ENCODE data around the gene SPTY2D1.

DNA sequence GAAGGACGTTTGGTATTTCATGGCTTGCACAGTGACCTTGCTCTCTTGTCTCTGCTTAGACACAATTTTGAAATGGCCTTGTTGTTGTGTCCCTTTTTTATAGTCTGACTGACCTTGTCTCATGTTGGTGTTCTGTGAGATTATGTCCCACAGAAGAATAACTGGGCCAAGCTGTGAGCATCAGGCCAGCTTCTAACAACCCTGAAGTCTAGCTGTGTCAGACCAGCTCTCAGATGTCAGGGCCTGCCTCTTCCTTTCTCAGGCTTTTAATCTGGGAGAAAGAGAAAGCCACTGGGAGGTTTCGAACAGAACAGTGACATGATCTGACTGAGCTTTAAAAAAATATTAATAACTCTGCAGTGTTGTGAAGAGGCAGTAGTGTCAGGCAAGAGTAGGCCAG lies 43.6 kb downstream of the SPTY2D1 start:
- TF ChIP-seq, protein P1, sequence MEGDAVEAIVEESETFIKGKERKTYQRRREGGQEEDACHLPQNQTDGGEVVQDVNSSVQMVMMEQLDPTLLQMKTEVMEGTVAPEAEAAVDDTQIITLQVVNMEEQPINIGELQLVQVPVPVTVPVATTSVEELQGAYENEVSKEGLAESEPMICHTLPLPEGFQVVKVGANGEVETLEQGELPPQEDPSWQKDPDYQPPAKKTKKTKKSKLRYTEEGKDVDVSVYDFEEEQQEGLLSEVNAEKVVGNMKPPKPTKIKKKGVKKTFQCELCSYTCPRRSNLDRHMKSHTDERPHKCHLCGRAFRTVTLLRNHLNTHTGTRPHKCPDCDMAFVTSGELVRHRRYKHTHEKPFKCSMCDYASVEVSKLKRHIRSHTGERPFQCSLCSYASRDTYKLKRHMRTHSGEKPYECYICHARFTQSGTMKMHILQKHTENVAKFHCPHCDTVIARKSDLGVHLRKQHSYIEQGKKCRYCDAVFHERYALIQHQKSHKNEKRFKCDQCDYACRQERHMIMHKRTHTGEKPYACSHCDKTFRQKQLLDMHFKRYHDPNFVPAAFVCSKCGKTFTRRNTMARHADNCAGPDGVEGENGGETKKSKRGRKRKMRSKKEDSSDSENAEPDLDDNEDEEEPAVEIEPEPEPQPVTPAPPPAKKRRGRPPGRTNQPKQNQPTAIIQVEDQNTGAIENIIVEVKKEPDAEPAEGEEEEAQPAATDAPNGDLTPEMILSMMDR (IDR thresholded peaks at IDR 0.05; ENCODE audit: low read depth, low read length, missing input control), result no peak
- TF ChIP-seq, protein P2, sequence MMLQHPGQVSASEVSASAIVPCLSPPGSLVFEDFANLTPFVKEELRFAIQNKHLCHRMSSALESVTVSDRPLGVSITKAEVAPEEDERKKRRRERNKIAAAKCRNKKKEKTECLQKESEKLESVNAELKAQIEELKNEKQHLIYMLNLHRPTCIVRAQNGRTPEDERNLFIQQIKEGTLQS (IDR thresholded peaks at IDR 0.05), result no peak
- TF ChIP-seq RXRA (IDR thresholded peaks at IDR 0.05), result no peak
- TF ChIP-seq, protein P3, sequence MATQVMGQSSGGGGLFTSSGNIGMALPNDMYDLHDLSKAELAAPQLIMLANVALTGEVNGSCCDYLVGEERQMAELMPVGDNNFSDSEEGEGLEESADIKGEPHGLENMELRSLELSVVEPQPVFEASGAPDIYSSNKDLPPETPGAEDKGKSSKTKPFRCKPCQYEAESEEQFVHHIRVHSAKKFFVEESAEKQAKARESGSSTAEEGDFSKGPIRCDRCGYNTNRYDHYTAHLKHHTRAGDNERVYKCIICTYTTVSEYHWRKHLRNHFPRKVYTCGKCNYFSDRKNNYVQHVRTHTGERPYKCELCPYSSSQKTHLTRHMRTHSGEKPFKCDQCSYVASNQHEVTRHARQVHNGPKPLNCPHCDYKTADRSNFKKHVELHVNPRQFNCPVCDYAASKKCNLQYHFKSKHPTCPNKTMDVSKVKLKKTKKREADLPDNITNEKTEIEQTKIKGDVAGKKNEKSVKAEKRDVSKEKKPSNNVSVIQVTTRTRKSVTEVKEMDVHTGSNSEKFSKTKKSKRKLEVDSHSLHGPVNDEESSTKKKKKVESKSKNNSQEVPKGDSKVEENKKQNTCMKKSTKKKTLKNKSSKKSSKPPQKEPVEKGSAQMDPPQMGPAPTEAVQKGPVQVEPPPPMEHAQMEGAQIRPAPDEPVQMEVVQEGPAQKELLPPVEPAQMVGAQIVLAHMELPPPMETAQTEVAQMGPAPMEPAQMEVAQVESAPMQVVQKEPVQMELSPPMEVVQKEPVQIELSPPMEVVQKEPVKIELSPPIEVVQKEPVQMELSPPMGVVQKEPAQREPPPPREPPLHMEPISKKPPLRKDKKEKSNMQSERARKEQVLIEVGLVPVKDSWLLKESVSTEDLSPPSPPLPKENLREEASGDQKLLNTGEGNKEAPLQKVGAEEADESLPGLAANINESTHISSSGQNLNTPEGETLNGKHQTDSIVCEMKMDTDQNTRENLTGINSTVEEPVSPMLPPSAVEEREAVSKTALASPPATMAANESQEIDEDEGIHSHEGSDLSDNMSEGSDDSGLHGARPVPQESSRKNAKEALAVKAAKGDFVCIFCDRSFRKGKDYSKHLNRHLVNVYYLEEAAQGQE (IDR thresholded peaks at IDR 0.05), result no peak
- TF ChIP-seq TAF1 (conservative IDR thresholded peaks at IDR 0.05), result no peak
- TF ChIP-seq EGR1 (IDR thresholded peaks at IDR 0.05; ENCODE audit: low read depth in 2 of 2), result no peak
- TF ChIP-seq, protein P4, sequence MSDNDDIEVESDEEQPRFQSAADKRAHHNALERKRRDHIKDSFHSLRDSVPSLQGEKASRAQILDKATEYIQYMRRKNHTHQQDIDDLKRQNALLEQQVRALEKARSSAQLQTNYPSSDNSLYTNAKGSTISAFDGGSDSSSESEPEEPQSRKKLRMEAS (IDR thresholded peaks at IDR 0.05), result no peak
- TF ChIP-seq, protein P5, sequence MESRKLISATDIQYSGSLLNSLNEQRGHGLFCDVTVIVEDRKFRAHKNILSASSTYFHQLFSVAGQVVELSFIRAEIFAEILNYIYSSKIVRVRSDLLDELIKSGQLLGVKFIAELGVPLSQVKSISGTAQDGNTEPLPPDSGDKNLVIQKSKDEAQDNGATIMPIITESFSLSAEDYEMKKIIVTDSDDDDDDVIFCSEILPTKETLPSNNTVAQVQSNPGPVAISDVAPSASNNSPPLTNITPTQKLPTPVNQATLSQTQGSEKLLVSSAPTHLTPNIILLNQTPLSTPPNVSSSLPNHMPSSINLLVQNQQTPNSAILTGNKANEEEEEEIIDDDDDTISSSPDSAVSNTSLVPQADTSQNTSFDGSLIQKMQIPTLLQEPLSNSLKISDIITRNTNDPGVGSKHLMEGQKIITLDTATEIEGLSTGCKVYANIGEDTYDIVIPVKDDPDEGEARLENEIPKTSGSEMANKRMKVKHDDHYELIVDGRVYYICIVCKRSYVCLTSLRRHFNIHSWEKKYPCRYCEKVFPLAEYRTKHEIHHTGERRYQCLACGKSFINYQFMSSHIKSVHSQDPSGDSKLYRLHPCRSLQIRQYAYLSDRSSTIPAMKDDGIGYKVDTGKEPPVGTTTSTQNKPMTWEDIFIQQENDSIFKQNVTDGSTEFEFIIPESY (IDR thresholded peaks at IDR 0.05), result no peak
- no peak for TF ChIP-seq JUND (IDR thresholded peaks at IDR 0.05)
- no peak for TF ChIP-seq RAD21 (IDR thresholded peaks at IDR 0.05)
